AG04449 (cell line): ENCODE data around the gene AJUBA.
A peak's percentile ranks its signal among the peaks of the same experiment; 100 is the strongest.
"Not testable (repeated sequence)": the region's sequence is repeated elsewhere in the genome, so short reads cannot be mapped to it uniquely, and the experiment has no call there.

Experiments used
- CTCF ChIA-PET: fragments of 350-600 bp; formaldehyde crosslinking; extraction: SDS; loops from one replicate; lab custom pipeline; 2021; ENCODE audit warnings: antibody characterized with exemption; lab: Yijun Ruan, JAX
- POLR2A ChIA-PET: fragments of 400-600, 350-600 bp; formaldehyde crosslinking; extraction: SDS; loops from one replicate; lab custom pipeline; 2020; ENCODE audit warnings: antibody characterized with exemption, inconsistent platforms; lab: Yijun Ruan, JAX
- DNase-seq: peaks from one replicate; pipeline ENCODE4 v3.0.0-alpha.2; 2010; ENCODE audit warnings: low read depth, low spot score
- H3K4me3 ChIP-seq: 2 replicates; pipeline ENCODE4 v1.5.1; 2011; ENCODE audit warnings: low read depth, mild to moderate bottlenecking, control low read depth, low read length
- CTCF ChIP-seq: IDR thresholded peaks from one replicate; pipeline ENCODE4 v1.5.1; 2011; ENCODE audit warnings: mild to moderate bottlenecking, moderate library complexity, low read length, control low read depth, inconsistent platforms; ENCODE audit not compliant: insufficient read depth; ENCODE audit errors: missing control alignments

Gene AJUBA

GRCh38 chr14:22971152-22971551 lies 11.2 kb downstream of the AJUBA start:
- ChIA-PET CTCF (interaction anchor here (3.6 to 32.7 kb wide), 4 partner anchors 12 to 82 kb away, joined by 25 to 1423 read pairs (median 178); partner anchors contain the start of genes AJUBA, CDH24, HAUS4 and PRMT5), POLR2A (no interaction called here)
- DNase-seq, result no peak
- no peak for TF ChIP-seq CTCF
- no peak overlapping the region for H3K4me3 ChIP-seq

DNA sequence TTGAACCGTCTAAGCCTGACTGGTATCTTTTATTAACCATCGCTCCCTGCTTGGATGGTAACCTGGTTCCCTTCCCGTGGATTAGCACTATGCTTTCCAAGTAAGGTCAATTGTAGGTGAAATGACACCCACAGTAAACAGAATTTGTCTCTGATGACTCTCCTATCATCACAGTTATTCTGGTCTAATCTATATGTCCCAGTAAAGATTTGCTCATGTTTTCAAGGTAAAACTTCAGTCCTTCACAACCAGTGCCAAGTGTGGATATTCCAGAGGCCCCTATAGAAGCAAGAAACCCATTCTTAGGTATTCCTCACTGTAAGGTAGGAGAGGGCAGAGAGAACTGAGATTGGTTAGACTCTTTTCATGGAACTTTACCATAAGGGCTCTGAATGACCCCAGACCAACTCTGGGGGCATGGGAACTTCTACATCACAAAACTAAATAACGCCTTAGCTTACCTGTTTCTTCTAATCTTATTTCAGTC lies 15.5 kb downstream of the AJUBA start:
- no peak overlapping the region for H3K4me3 ChIP-seq
- ChIA-PET CTCF (interaction anchor here (0.5 to 1.5 kb wide), 4 partner anchors 8 to 93 kb away, joined by 3 read pairs; no protein-coding TSS in a partner anchor), POLR2A (interaction anchor here (1.0 to 1.1 kb wide), 2 partner anchors 10 to 11 kb away, joined by 3 to 5 read pairs; no protein-coding TSS in a partner anchor)
- no peak for TF ChIP-seq CTCF
- no peak for DNase-seq

GRCh38 chr14:22965916-22966782 lies 16.2 kb downstream of the AJUBA start:
- POLR2A ChIA-PET, result interaction anchor here (1.0 to 1.1 kb wide), 2 partner anchors 10 to 12 kb away, joined by 3 to 5 read pairs; no protein-coding TSS in a partner anchor
- CTCF ChIA-PET, result interaction anchor here (1.4 to 3.1 kb wide), 3 partner anchors 9 to 409 kb away, joined by 3 to 10 read pairs (median 3); no protein-coding TSS in a partner anchor
- not testable (repeated sequence) for DNase-seq, H3K4me3 ChIP-seq

- no peak for DNase-seq
- TF ChIP-seq CTCF, result no peak
- POLR2A ChIA-PET, result no interaction called here
- no peak overlapping the region for H3K4me3 ChIP-seq
- CTCF ChIA-PET, result interaction anchor here (1.1 to 11.5 kb wide), 5 partner anchors 11 to 115 kb away, joined by 3 to 114 read pairs (median 6); partner anchors contain the start of gene PRMT5
Measured at GRCh38 chr14:22962061-22962676, 20.2 kb downstream of the AJUBA start.

DNA sequence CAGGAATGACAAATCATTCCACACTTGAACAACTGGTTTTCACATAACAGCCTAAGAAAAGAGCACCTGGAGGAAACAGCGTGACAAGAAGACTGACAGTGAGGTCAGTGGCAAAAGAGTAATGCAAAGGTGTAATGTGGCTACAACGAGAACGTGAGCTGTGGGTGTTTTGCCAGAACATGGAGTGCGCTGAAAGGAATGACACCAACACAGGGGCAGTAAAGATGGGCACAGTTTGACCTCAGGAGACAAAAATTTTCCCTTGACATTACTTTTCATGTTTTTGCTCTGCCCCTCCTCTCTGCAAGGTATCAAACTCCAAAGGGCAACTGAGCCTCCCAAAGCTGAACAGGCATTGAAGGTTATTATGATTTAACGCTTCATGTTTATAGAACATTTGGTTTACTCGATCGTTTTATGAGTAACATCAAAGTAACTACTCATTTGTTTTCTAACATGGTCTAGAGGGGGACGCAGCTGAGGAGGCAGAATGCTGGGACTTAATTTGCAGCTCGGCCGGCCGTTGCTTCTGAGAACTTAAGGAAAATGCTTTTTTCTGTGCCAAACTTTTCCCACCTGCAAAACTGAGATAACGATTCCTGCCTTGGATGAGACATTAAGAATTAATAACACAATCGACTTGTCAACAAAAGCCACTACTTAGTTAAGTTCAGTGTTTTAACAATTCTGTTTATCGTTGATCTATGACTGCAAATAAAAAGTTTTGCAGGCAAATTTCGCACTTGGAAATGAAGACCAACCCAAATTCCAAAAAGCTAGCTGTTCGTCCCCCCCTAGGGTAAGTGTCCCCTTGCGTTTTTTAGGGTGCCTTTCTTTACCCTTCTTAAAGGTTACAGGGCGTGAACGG lies 26.4 kb downstream of the AJUBA start:
- DNase-seq, result no peak
- no peak for TF ChIP-seq CTCF
- POLR2A ChIA-PET, result interaction anchor here (0.7 to 2.5 kb wide), 7 partner anchors 10 to 139 kb away, joined by 3 to 18 read pairs (median 4); partner anchors contain the start of genes ACIN1, AJUBA and C14orf119
- peak overlapping the region; percentile 66 for H3K4me3 ChIP-seq
- CTCF ChIA-PET, result interaction anchor here (0.6 to 11.5 kb wide), 14 partner anchors 13 to 732 kb away, joined by 3 to 114 read pairs (median 4); partner anchors contain the start of gene AJUBA

- no peak overlapping the region for H3K4me3 ChIP-seq
- TF ChIP-seq CTCF, result no peak
- POLR2A ChIA-PET, result no interaction called here
- CTCF ChIA-PET, result interaction anchor here (1.1 to 5.6 kb wide), 5 partner anchors 11 to 116 kb away, joined by 3 to 48 read pairs (median 13); no protein-coding TSS in a partner anchor
- no peak for DNase-seq
Measured at GRCh38 chr14:22952418-22952817, 29.9 kb downstream of the AJUBA start.

DNA sequence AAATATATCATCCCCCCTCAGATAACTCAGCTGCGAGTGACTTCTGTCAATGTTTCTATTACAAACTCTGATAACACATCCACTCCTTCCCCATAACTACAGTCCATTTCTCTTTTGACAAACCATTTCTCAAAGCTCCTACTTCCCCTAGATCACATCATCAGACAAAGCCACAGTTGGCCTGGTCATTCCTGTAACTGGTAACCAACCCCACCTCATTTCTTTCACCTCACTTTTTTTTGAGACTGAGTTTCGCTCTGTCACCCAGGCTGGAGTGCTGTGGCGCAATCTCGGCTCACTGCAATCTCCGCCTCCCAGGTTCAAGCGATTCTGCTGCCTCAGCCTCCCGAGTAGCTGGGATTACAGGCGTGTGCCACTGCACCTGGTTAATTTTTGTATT lies 30.6 kb downstream of the AJUBA start:
- POLR2A ChIA-PET, DNase-seq, H3K4me3 ChIP-seq: not testable (repeated sequence)
- CTCF ChIA-PET, result interaction anchor here (1.0 to 2.0 kb wide), 2 partner anchors 22 to 34 kb away, joined by 5 to 13 read pairs; no protein-coding TSS in a partner anchor
